ENCODE data around the gene TFDP1.

GRCh38 chr13:113625965-113626721 is 41.6 kb downstream of the TFDP1 start:
- TF ChIP-seq POLR2A (IDR thresholded peaks at IDR 0.05) = no peak
- TF ChIP-seq CTCF (IDR thresholded peaks at IDR 0.05) = no peak

All from transverse colon (tissue), 3 donors.